ENCODE results near the gene ABCF1. TPM values are rescaled to one million over a fixed set of nuclear protein-coding genes. Genes with fewer than 3 reads are reported as not detected.

ABCF1 gene
- total and polyA plus RNA-seq, 9 of the 15 experiments (the other 6 are each of a cell fraction or from before 2014, with no cell fraction given): 41.6 to 193 (median 102) TPM

DNA sequence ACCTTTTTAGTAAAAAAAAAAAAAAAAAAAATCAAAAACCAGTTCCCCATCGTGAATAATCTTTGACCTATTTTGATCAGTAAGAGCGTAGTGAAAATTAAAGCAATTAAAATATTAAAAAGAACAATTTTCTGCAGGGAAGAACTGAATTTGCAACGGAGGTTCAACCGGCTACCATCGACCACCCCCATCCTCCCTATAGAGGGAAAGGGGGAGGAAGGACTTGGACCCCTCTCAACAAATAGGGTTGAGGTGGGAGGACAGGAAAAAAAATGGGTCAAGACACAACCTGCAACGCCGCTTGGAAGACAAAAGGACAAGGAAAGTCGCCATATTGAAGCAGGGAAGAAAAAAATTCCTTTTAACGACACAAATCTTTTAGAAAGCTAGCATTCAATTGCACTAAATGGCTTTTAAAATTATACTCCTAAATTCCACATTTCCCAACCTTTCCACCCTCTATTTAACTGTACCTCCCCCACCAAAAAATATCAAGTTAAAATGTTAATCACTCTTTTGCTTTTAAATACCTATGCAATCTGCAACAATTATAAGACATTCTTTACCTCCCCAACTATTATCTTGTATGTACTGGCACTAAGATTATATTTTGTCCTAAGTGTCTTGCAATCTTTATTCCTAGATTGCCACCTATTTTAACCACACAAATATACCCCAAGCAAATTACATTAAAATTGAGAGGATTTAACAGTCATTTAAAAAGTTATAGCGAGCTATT is 44.1 kb downstream of the ABCF1 start (continued):
- TF ChIP-seq ZNF407 (IDR thresholded peaks at IDR 0.05; ENCODE audit: low read depth) (no peak; the same call in 1 of the 2 replicates), NCOA6 (IDR thresholded peaks at IDR 0.05) (peak; percentile 47; the same call in 1 of the 2 replicates), HNRNPL (IDR thresholded peaks at IDR 0.05; ENCODE audit: low read depth, low read length) (no peak), ZNF184 (CRISPR knock-in tag; IDR thresholded peaks at IDR 0.05) (no peak), TCF15 (CRISPR knock-in tag; IDR thresholded peaks at IDR 0.05) (no peak), MXI1 (IDR thresholded peaks at IDR 0.05; ENCODE audit: low read depth, low read length) (peak; percentile 86; the same call in 1 of the 2 replicates), CBX1 (IDR thresholded peaks at IDR 0.05; ENCODE audit: low read depth) (0 out of 2 replicates have a peak, but pooled peaks have one; percentile 51), TGIF2 (CRISPR knock-in tag; IDR thresholded peaks at IDR 0.05) (peak; percentile 67; the same call in 1 of the 2 replicates), NFXL1 (CRISPR knock-in tag; IDR thresholded peaks at IDR 0.05) (peak; percentile 76; the same call in 1 of the 2 replicates), FOSL1 (tag; conservative IDR thresholded peaks at IDR 0.05) (peak; percentile 45), ZNF384 (IDR thresholded peaks at IDR 0.05; ENCODE audit: low read depth, low read length) (peak; percentile 60), FOXO4 (CRISPR knock-in tag; IDR thresholded peaks at IDR 0.05) (no peak; the same call in none of the 2 replicates), RBM22 (IDR thresholded peaks at IDR 0.05; ENCODE audit: low read depth, low read length, poor library complexity, severe bottlenecking) (peak; percentile 99), THRAP3 (IDR thresholded peaks at IDR 0.05; ENCODE audit: borderline replicate concordance) (peak; percentile 94), ZNF830 (CRISPR knock-in tag; IDR thresholded peaks at IDR 0.05) (peak; percentile 83; the same call in 1 of the 2 replicates)
- TF ChIP-seq, protein P1, sequence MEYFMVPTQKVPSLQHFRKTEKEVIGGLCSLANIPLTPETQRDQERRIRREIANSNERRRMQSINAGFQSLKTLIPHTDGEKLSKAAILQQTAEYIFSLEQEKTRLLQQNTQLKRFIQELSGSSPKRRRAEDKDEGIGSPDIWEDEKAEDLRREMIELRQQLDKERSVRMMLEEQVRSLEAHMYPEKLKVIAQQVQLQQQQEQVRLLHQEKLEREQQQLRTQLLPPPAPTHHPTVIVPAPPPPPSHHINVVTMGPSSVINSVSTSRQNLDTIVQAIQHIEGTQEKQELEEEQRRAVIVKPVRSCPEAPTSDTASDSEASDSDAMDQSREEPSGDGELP (CRISPR knock-in tag; IDR thresholded peaks at IDR 0.05; ENCODE audit: borderline replicate concordance): 0 out of 2 replicates have a peak, but pooled peaks have one; percentile 1

All from K562 (cell line).